ENCODE data around the gene BIRC2.
A peak's percentile ranks its signal among the peaks of the same experiment; 100 is the strongest.

BIRC2 gene

DNA sequence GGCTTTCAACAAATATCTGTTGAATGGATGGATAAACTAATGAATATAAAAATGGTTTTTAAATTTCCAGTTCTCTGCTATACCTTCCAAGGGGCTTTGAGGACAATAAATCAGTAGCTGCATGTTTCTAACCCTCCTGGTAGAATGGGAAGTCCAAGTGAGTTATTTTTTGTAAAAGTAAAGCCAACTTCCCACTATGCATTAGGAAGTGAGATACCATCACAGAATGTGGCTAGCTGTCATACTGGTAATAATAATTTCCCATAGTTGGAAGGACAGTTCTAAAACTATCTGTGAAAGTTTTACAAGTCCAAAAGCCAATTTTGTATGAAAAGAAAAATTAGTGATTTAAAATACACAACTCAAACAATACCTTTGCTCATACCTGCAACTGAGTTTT is 55.5 kb downstream of the BIRC2 start:
- no peak for DNase-seq (ENCODE audit: low read depth)

DNA sequence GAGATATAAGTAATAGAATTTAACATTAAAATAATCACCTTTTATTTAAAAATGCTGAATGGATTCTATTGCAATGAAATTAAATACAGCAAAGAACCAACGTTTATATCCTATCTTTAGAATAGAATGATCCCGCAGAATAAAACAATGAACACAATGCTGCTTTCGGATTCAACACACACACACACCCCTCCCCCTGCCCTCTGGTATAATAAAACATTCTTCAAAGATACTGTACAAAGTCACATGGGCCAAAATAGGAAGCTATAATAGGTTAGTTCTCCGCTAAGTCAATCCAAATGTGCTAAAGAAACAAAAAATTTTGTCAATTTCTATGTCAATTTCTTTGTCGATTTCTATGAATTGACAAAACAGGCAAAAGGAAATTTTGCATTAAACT is 58.5 kb downstream of the BIRC2 start:
- DNase-seq (ENCODE audit: low read depth): no peak

DNA sequence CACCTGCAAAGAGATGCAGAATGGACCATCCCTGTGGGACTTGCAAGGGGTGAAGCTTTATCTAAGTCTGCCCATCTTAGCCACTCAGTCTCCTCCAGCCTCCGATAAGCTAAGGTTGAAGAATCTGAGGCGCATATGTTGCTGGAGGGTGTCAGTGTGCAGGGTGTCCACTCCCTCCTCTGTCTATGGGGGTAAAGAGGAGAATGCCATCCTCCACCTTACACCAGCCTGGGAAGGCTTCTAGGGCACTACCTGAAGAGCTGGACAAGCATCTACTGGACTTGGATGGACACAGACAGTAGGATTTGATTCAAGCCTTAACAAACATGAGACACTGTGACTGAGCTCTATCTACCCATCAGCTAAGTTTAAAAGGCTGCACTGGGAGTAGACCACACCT is 59.1 kb downstream of the BIRC2 start:
- DNase-seq (ENCODE audit: low read depth): no peak

DNA sequence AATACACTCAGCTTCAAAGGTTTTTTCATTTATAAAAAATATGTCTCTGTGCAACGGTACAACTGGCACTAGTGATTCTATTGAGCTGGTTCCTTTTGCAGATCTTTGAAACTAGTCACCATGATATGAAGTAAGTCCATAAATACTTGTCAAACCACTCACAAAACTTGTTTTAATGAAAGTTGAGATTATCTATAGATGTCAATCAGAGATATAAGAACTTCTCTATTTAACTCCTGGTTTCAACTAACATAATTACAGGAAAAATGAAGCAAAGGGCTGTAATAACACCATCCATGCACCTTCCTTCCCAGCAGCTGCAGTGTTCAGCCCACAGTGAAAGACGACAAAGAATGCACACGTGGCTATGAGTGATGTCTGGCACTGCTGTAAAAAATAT is 60.9 kb downstream of the BIRC2 start:
- DNase-seq (ENCODE audit: low read depth): no peak

DNA sequence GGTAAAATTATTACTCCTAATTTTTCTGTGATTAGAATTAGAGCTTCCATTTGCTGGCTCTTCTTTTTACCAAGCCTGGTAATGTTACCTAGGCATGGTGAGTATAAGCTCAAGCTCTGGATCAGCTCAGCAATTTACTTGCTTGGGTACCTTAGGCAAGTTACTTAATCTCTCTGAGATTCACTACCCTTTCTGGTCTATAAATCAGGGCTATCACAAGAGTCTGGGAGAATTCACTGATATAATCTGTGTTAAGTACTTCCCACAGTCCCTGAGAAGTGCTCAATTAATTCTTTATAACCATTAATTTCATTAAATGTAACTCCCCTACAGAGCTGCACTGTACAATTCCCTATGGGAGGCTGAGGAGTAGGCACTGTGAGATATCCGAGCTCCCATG is 61.3 kb downstream of the BIRC2 start:
- no peak for DNase-seq (ENCODE audit: low read depth)

DNA sequence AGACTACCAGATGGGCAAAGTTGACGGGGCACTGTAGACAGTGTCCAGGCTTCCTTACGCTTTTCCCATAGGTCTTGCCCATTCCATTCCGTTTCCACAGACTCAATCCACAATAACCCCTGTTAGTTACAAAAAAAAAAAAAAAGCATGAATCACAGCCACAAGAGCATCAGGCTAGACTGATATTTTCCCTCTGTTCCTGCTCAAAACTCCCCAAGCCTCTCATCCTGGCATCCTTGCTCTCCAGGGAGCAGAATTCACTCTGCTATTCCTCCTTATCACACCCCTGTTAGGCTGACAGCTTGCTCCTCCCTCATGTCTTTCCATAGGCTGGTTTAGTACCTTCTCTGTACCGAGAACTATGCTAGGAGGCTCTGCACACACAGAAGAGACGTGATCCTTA is 63.4 kb downstream of the BIRC2 start:
- peak; percentile 29 for DNase-seq (ENCODE audit: low read depth)

DNA sequence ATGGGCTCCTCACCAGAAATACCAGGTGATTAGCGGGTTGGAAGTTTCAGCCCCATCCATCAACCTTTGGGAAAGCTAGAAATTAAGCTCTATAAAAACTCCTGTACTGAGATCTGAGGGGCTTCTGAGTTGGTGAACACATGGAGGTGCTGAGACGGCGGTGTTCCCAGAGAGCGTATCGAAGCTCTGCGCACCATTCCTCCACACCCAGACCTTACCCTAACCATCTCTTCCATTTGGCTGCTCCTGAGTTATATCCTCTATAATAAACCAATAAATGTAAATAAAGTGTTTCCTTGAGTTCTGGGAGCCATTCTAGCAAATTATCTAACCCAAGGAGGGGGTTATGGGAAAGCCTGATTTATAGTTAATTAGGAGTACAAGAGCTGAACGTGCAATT is 64.1 kb downstream of the BIRC2 start:
- no peak for DNase-seq (ENCODE audit: low read depth)

DNA sequence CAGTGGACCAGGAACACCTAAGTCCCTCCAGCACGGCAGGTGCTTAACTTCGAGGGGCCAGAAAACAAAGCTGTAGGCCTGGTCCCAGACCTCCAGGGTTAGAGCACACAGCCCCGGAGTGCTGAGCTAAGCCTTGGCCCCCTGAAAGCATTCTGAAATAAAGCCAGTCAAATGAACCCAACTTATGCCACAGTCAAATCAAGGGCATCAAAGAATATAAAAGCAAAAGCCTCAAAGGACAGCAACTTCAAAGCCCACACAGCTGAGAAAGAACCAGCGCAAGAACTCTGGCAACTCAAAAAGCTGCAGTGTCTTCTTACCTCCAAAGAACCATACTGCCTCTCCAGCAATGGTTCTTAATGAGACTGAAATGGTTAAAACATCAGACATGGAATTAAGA is 66.5 kb downstream of the BIRC2 start:
- DNase-seq (ENCODE audit: low read depth): no peak

DNA sequence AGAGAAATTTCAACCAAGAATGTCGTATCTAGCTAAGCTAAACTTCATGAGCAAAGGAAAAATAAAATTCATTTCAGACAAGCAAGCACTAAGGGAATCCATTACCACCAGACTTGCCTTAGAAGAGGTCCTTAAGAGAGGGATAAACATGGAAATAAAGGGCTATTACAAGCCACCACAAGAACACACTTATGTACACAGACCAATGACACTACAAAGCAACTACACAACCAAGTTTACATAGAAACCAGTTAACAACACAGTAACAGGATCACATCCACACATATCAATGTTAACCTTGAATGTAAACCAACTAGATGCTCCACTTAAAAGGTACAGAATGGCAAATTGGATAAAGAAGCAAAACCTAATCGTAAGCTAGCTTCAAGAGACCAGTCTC is 67.5 kb downstream of the BIRC2 start:
- DNase-seq (ENCODE audit: low read depth): no peak

DNA sequence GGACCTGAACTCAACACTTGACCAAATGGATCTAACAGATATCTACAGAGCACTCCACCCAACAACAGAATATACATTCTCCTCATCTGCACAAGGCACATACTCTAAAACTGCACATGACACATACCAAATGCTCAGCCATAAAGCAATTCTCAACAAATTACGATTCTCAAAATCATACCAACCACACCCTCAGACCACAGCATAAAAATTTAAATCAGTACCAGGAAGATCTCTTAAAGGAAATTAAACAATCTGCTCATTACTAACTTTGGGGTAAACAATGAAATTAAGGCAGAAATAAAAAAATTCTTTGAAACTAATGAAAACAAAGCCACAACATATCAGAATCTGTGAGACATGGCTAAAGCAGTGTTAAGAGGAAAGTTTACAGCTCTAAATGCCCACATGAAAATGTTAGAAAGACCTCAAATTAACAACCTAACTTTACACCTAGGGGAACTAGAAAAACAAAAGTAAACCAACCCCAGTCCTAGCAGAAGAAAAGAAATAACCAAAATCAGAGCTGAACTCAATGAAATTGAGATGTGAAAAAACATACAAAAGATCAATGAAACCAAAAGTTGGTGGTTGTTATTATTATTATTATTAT is 68.4 kb downstream of the BIRC2 start:
- DNase-seq (ENCODE audit: low read depth): no peak

DNA sequence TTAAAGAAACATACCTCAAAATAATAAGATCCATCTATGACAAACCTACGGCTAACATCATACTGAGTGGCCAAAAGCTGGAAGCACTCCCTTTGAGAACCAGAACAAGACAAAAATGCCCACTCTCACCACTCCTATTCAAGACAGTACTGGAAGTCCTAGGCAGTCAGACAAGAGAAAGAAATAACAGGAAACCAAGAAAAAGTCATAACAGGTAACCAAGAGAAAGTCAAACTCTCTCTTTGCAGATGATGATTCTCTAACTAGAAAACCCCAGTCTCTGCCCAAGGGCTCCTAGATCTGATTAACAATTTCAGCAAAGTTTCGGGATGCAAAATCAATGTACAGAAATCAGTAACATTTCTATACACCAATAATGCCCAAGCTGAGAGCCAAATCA is 70.0 kb downstream of the BIRC2 start:
- no peak for DNase-seq (ENCODE audit: low read depth)

DNA sequence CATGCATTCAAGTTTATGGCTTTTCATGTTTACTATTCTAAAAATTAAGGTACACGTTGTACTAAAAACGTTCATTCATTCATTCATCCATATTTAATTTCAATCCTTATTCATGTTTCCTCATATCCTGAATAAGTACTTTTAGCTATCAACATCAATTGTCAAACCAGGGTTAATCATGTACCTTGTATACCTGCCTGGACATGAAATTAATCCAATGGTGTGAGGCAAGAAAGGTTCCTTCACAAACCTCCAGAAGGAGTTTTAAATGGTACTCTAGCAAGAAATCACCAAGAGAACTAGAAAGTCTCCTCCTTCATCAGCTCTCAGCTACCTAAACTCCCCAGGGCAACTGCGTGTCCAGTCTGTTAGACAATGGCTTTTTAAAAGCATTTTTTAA is 72.2 kb downstream of the BIRC2 start:
- DNase-seq (ENCODE audit: low read depth): no peak

DNA sequence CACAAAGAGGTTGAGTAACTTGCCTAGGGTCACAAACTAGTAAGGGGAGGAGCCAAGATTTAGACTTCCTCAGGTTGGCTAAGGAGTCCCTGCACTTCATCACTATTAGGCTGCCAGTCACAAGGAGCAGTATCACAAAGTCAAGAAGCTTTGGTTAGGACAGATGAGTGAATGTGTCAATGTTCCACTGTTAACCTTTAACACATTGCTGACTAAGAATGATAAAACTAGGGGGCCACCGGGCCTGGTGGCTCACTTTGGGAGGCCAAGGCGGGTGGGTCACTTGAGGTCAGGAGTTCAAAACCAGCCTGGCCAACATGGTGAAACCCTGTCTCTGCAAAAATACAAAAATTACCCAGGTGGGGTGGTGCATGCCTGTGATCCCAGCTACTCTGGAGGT is 73.5 kb downstream of the BIRC2 start:
- DNase-seq (ENCODE audit: low read depth): no peak

DNA sequence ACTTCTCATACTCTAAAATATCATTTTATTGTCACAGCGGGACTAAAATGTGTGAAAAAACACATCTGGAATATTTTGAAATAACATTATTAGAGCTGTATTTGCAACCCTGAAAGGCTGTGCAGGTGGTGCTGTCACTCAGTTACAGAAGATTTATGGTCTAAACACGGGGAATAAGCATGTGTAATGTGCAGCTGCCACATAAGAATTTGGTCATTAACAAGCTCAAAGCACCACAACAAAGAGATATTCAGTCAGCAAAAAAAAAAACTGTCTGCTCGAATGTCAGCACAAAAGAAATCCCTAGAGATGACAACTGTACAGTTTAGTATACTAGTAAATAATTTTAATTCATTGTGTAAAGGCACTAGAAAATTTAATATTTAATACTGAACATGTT is 74.2 kb downstream of the BIRC2 start:
- DNase-seq (ENCODE audit: low read depth): no peak

DNA sequence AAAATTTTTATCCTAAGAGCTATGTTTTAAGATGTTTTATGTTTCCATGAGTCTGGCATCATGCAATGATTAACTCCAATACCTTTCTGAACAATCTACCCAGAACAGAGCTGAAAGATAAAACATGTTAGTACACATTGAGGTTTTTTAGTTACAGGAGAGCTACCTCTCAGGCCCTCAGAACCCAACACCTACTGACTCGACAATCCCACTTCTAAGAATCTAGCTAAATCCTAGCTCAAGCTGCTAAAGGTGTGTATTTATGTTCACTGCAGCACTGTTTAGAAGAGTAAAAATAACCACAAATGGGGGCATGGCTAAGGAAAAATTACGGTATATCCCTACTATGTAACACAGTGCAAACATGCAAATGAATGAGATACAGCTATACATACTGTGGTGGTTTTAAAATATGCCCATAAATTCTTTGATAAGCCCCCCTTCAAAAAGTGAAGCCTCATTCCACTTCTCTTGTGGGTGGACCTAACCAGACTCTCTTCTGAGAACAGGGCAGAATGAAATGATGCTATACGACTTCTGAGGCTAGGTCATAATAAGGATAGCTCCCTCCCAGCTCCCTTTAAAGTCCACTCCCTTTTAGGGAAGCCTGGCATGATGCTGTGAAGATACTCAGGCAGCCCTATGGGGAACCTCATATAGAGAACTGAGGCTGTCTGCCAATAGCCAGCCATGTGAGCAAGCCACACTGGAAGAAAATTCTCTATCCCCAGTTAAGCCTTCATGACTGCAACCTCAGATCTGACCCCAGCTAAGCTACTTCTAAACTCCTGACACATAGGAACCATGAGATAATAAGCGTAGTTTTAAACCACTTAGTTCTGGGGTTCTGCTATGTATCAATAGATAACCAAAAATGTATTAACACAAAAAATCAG is 76.1 kb downstream of the BIRC2 start:
- DNase-seq (ENCODE audit: low read depth): no peak

DNA sequence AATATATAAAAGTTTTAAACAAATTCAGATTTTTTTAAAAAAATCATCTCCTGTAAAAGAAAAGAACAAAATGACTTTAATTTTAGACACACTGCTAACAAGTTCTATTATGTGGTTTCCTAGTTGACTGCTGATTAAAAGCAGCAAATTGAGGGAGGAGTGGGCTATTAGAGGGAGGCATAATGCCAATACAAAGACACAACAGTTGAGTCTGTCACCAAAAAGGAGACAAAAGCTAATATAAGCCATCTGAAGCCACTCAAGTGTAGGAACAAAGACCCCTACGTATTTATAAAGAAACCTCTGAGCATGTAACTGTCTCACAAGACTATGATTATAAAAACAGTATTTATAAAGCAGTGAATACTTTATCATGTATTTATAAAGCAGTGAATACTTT is 76.9 kb downstream of the BIRC2 start:
- no peak for DNase-seq (ENCODE audit: low read depth)

DNA sequence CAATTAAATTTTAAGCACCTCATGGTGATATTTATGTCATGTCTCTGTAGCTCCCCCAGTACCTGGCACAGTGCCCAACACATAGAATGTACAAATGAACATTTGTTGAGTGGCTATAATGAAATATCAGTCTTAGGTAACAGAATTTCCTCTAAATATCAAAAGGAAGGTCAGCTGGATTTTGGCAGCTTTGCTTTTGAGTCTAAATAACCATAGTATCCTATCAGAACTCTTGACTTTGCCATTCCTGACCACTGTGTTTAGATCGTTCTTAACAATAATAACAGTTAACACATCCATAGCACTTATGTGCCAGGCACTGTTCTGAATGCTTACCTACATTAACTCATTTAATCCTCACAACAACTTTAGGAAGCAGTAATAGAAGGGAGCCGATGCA is 79.0 kb downstream of the BIRC2 start:
- DNase-seq (ENCODE audit: low read depth): no peak

DNA sequence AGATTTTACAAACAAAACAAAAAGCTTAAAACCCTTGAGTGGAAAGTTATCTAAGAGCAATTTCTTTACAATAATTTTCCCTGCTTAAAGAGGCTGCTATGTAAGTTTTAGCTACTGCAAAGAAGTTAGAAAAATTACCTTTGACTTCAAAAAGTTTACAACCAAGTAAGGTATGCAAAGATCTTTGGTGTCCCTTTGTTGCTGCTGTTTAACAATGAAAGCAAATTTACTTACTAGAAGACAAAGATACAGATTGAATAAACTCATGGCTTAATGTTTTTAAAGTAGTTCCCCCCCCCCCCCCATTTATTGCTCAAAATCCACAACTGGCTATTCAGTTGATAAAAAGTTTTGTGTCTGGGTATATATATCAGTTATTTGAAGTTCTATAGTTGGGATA is 79.6 kb downstream of the BIRC2 start:
- no peak for DNase-seq (ENCODE audit: low read depth)

DNA sequence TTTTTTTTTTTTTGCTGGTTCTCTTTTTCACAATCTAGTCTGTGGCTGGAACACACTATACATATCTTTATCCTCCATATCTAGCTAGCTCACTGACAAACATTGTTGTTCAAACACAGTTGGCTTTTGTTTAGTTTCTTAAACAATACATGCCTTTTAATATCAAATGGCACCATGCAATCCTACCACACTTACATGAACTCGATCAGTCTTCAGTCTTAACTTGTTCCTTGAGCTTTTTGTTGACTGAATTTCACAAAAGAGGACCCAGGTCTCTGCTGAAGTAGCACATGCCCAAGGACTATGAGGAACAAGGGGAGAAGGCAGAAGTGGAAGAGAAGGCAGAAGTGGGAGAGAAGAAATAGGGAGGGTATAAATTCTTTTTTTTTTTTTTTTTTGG is 80.1 kb downstream of the BIRC2 start:
- no peak for DNase-seq (ENCODE audit: low read depth)
